Neutrophil (primary cell): Measurements from ENCODE around the gene RAN.

ENCODE experiments used
- H3K27ac ChIP-seq: fragments of 200-600 bp; sonication (generic); 2 replicates; pipeline ENCODE4 v1.5.1; 2016; ENCODE audit warnings: mild to moderate bottlenecking, moderate library complexity
- H3K27me3 ChIP-seq: fragments of 200-600 bp; sonication (generic); 2 replicates; pipeline ENCODE4 v1.6.0; 2016; ENCODE audit warnings: mild to moderate bottlenecking
- H3K36me3 ChIP-seq: fragments of 200-600 bp; sonication (generic); 2 replicates; pipeline ENCODE4 v1.5.1; 2017
- H3K4me1 ChIP-seq, 2 experiments: fragments of 200-600 bp in 1 of 2; sonication (generic) in 1 of 2; 1 replicate in 1 of 2; 2 replicates in 1 of 2; pipeline versions ENCODE4 v1.5.1 to v1.6.1; 2013 to 2016; ENCODE audit warnings: low read depth in 1 of 2, low read length in 1 of 2, mild to moderate bottlenecking in 1 of 2, moderate library complexity in 1 of 2; ENCODE audit not compliant: control insufficient read depth in 1 of 2, insufficient read depth in 1 of 2
- H3K4me3 ChIP-seq, 2 experiments: fragments of 200-600 bp in 1 of 2; sonication (generic) in 1 of 2; 1 replicate in 1 of 2; 2 replicates in 1 of 2; pipeline ENCODE4 v1.5.1; 2013 to 2016; ENCODE audit warnings: low read depth in 1 of 2, low read length in 1 of 2, mild to moderate bottlenecking in 1 of 2, moderate library complexity in 1 of 2
- H3K9me3 ChIP-seq: fragments of 200-600 bp; sonication (generic); 2 replicates; pipeline ENCODE4 v1.5.1; 2016
- CTCF ChIP-seq: fragments of 200-600 bp; sonication (generic); IDR thresholded peaks from 2 replicates; pipeline ENCODE4 v1.5.1; 2016; ENCODE audit warnings: antibody characterized with exemption

The RAN gene

GRCh38 chr12:130920723-130921381, 49.0 kb downstream of the RAN start:
- no peaks in the 10 kb centered on the region for H3K9me3 ChIP-seq
- no peaks in the 10 kb centered on the region for H3K36me3 ChIP-seq
- no peak overlapping the region for H3K4me3 ChIP-seq
- no peaks in the 10 kb centered on the region for H3K4me1 ChIP-seq
- TF ChIP-seq CTCF = no peak
- no peak overlapping the region for H3K27ac ChIP-seq
- peaks cover 19% of the 10 kb centered on the region for H3K27me3 ChIP-seq

GRCh38 chr12:130922511-130922953, 50.7 kb downstream of the RAN start:
- TF ChIP-seq CTCF = no peak
- no peak overlapping the region for H3K27ac ChIP-seq
- no peaks in the 10 kb centered on the region for H3K4me1 ChIP-seq
- H3K4me3 ChIP-seq = no peak overlapping the region
- H3K36me3 ChIP-seq = no peaks in the 10 kb centered on the region
- H3K9me3 ChIP-seq = no peaks in the 10 kb centered on the region
- peaks cover 14% of the 10 kb centered on the region for H3K27me3 ChIP-seq

- H3K27me3 ChIP-seq = peaks cover 35% of the 10 kb centered on the region
- H3K27ac ChIP-seq = no peak overlapping the region
- TF ChIP-seq CTCF = no peak
- H3K4me3 ChIP-seq = no peak overlapping the region
- H3K9me3 ChIP-seq = no peaks in the 10 kb centered on the region
- no peaks in the 10 kb centered on the region for H3K4me1 ChIP-seq
- no peaks in the 10 kb centered on the region for H3K36me3 ChIP-seq
These were observed 53.2 kb downstream of the RAN start for GRCh38 chr12:130924966-130925665.

- Histone ChIP-seq H3K4me3 (no peak overlapping the region), H3K27me3 (peaks cover 40% of the 10 kb centered on the region), H3K27ac (no peak overlapping the region), H3K9me3 (no peaks in the 10 kb centered on the region), H3K36me3 (no peaks in the 10 kb centered on the region), H3K4me1 (no peaks in the 10 kb centered on the region)
- TF ChIP-seq CTCF = no peak
These were observed 53.8 kb downstream of the RAN start for GRCh38 chr12:130925666-130926015.
